ENCODE measurements around the gene DENND1B.
"Not testable (repeated sequence)": the region's sequence is repeated elsewhere in the genome, so short reads cannot be mapped to it uniquely, and the experiment has no call there.

Gene DENND1B

DNA sequence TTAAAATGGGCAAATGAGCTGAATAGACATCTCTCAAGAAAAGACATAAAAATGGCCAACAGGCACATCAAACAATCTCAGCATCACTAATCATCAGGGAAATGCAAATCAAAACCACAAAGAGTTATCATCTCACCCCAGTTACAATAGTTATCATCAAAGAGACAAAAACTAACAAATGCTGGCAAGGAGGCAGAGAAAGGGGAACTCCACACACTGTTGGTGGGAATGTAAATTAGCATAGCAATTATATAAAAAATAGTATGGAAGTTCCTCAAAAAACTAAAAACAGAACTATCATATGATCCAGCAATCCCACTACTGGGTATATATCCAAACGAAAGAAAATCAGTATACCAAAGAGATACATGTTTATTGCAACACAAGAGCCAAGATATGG is 68.7 kb downstream of the DENND1B start:
- Histone ChIP-seq H3K4me2 (peak overlapping the region in 2 of 11 experiments; percentile 7 to 45; a peak in 3 of 22 replicates), H3K27me3 (no peaks in the 10 kb centered on the region), H3K9ac (no peak overlapping the region), H3K4me3 (no peak overlapping the region), H4K20me1 (no peaks in the 10 kb centered on the region; a peak in 1 of 22 replicates), H3K4me1 (peaks cover 0 to 14% (median 0%) of the 10 kb centered on the region in 10 experiments; a peak in 5 of 20 replicates), H3K9me3 (replicated peaks in 1 of 11) (no peaks in the 10 kb centered on the region), H3K36me3 (no peaks in the 10 kb centered on the region), H3K27ac (peak overlapping the region in 1 of 11 experiments; percentile 15; a peak in 1 of 22 replicates)
- no peak for TF ChIP-seq Cebpa-rat (IDR thresholded peaks at IDR 0.05)

DNA sequence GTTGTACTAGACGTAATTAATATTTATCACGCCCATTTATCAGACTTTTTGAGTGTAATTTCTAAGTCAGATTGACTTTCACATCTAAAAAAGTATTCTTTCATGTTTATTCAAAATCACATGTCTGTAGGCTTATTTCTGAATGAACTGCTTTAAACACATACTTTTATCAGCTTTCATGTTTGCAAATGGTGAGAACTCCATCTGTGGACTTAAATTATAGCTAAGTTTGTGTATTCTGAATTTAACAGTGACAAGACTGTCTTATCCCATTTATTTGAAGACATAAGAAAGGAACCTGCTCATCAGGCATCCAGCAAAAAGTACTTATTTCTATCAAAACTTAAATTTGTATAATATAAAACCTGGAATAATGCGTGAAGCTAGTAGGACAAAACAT is 69.3 kb downstream of the DENND1B start:
- H3K4me2 ChIP-seq: peak overlapping the region in 2 of 11 experiments; percentile 7 to 45; a peak in 3 of 22 replicates
- no peak overlapping the region for H3K4me3 ChIP-seq
- peaks cover 0 to 5% (median 0%) of the 10 kb centered on the region in 11 experiments; a peak in 6 of 22 replicates for H3K9me3 ChIP-seq (replicated peaks in 1 of 11)
- H3K4me1 ChIP-seq: peaks cover 0 to 14% (median 0%) of the 10 kb centered on the region in 10 experiments; a peak in 5 of 20 replicates
- TF ChIP-seq Cebpa-rat (IDR thresholded peaks at IDR 0.05): no peak
- no peaks in the 10 kb centered on the region; a peak in 1 of 22 replicates for H4K20me1 ChIP-seq
- H3K9ac ChIP-seq: no peak overlapping the region
- no peaks in the 10 kb centered on the region for H3K27me3 ChIP-seq
- H3K36me3 ChIP-seq: no peaks in the 10 kb centered on the region
- peak overlapping the region in 1 of 11 experiments; percentile 15; a peak in 1 of 22 replicates for H3K27ac ChIP-seq

DNA sequence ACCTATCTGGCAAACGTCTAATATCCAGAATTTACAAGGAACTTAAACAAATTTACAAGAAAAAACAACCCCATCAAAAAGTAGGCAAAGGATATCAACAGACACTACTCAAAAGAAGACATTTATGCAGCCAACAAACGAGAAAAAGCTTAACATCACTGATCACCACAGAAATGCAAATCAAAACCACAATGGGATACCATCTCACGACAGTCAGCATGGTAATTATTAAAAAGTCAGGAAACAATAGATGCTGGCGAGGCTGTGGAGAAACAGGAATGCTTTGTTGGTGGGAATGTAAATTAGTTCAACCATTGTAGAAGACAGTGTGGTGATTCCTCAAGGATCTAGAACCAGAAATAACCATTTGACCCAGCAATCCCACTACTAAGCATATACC is 74.6 kb downstream of the DENND1B start:
- H3K27ac ChIP-seq; H3K9me3 ChIP-seq (replicated peaks in 1 of 11); H3K27me3 ChIP-seq; H3K4me3 ChIP-seq; H3K9ac ChIP-seq; H3K4me2 ChIP-seq; H3K4me1 ChIP-seq; H4K20me1 ChIP-seq; H3K36me3 ChIP-seq: not testable (repeated sequence)

DNA sequence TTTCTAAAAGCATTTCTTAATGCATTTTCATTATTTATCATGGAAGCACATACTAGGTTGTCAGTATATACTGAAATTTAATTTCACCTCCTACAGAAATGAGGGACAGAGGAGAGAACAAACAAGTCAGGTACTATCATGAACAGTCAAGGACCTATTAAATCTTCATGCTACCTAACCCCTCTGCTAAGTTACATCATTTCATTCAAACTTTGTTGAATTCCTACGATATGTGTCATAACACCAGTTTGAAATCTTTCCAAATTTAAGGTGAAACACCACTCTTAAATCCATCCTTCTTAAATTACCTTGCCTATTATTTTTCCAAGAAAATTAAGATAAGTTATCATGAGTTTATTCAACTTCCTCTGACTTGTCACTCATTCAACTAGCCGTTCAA is 78.9 kb downstream of the DENND1B start:
- Histone ChIP-seq H3K27me3 (no peaks in the 10 kb centered on the region), H3K27ac (no peak overlapping the region), H3K4me2 (no peak overlapping the region), H3K9ac (no peak overlapping the region), H4K20me1 (no peaks in the 10 kb centered on the region), H3K4me1 (peaks cover 0 to 6% (median 0%) of the 10 kb centered on the region in 10 experiments; a peak in 1 of 20 replicates), H3K4me3 (no peak overlapping the region), H3K9me3 (replicated peaks in 1 of 11) (peaks cover 0 to 8% (median 0%) of the 10 kb centered on the region in 11 experiments; a peak in 6 of 22 replicates), H3K36me3 (no peaks in the 10 kb centered on the region)
- no peak for TF ChIP-seq Cebpa-rat (IDR thresholded peaks at IDR 0.05)

DNA sequence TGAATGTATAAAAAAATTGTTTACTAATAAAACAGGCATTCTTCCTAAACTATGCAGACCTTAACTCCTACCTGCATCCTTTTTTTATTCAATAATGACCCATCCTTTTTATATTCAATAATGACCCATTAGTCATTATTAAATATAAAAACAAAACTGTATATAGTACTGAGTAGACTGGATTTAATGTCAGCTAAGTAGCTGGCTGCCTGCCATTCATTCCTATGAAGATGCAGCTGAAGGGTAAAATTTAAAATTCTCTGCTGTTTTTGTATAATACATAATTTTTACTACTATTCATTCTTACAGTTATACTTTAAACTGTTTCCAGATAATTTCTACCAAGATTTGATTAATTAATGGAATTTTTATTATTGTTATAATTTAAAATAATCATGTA is 79.3 kb downstream of the DENND1B start:
- Histone ChIP-seq H3K4me1 (peaks cover 0 to 6% (median 0%) of the 10 kb centered on the region in 10 experiments; a peak in 1 of 20 replicates), H3K36me3 (no peaks in the 10 kb centered on the region), H4K20me1 (no peaks in the 10 kb centered on the region), H3K27ac (no peak overlapping the region), H3K4me2 (no peak overlapping the region), H3K4me3 (no peak overlapping the region), H3K9ac (no peak overlapping the region), H3K9me3 (replicated peaks in 1 of 11) (peaks cover 0 to 4% (median 0%) of the 10 kb centered on the region in 11 experiments; a peak in 6 of 22 replicates), H3K27me3 (no peaks in the 10 kb centered on the region)
- TF ChIP-seq Cebpa-rat (IDR thresholded peaks at IDR 0.05): no peak

DNA sequence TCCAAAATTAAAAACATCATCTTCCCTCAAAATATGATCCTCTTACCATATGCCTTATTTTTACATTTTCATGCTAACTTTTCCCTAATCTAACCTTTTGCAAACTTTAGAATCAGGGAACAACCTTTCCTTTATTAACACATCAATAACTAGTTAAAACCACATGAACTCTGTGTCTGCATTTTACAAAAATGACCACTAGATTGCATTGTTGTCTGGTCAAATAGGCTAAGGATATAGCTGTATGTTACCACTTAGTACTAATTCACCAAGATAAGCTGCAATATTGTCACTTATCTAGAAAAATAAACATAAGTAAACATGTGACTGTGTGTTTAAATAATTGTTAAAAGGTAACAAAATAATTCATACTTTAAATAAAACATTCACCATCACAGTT is 82.3 kb downstream of the DENND1B start:
- Histone ChIP-seq H3K27me3 (no peaks in the 10 kb centered on the region), H3K9ac (no peak overlapping the region), H3K9me3 (replicated peaks in 1 of 11) (peaks cover 9 to 21% (median 16%) of the 10 kb centered on the region in 11 experiments; a peak in 20 of 22 replicates), H3K4me3 (no peak overlapping the region), H3K4me2 (no peak overlapping the region), H4K20me1 (no peaks in the 10 kb centered on the region), H3K27ac (no peak overlapping the region), H3K4me1 (no peaks in the 10 kb centered on the region), H3K36me3 (peaks cover 0 to 11% (median 0%) of the 10 kb centered on the region in 11 experiments; a peak in 3 of 22 replicates)
- TF ChIP-seq Cebpa-rat (IDR thresholded peaks at IDR 0.05): no peak

DNA sequence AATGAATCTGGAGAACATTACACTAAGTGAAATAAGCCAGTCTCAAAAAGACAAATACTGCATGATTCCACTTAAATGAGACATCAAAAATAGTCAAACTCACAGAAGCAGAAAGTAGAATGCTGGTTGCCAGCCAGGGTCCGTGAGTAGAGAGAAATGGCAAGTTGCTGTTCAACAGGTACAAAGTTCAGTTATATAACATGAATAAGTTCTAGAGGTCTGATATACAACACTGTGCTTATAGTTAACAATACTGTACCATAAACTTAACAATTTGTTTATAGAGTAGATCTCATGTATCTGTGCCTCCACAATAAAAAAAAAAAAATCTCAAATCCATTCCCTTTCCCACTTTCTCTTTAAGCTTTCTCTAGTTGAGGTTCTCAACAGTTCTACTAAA is 83.5 kb downstream of the DENND1B start:
- H3K36me3 ChIP-seq: peaks cover 0 to 11% (median 0%) of the 10 kb centered on the region in 11 experiments; a peak in 3 of 22 replicates
- H3K4me3 ChIP-seq: no peak overlapping the region
- H3K9me3 ChIP-seq (replicated peaks in 1 of 11): peaks cover 9 to 22% (median 16%) of the 10 kb centered on the region in 11 experiments; a peak in 20 of 22 replicates
- H3K9ac ChIP-seq: no peak overlapping the region
- no peak overlapping the region for H3K27ac ChIP-seq
- H4K20me1 ChIP-seq: no peaks in the 10 kb centered on the region
- no peak for TF ChIP-seq Cebpa-rat (IDR thresholded peaks at IDR 0.05)
- no peaks in the 10 kb centered on the region for H3K27me3 ChIP-seq
- no peak overlapping the region for H3K4me2 ChIP-seq
- no peaks in the 10 kb centered on the region for H3K4me1 ChIP-seq

DNA sequence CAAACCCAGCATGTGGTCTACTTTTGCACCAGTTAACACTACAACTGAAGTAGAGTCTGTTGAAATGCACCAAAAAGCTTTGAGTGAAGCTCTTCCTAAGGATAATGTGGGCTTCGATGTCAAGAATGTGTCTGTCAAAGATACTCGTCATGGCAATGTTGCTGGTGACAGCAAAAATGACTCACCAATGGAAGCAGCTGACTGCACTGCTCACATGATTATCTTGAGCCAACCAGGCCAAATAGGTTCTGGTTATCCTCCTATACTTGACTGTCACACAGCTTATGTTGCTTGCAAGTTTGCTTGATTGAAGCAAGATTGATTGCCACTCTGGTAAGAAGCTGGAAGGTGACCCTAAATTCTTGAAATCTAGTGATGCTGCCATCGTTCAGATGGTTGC is 85.2 kb downstream of the DENND1B start:
- Histone ChIP-seq H3K9me3 (replicated peaks in 1 of 11) (peaks cover 9 to 22% (median 16%) of the 10 kb centered on the region in 11 experiments; a peak in 20 of 22 replicates), H4K20me1 (no peaks in the 10 kb centered on the region), H3K9ac (no peak overlapping the region), H3K4me1 (no peaks in the 10 kb centered on the region), H3K36me3 (peaks cover 0 to 11% (median 0%) of the 10 kb centered on the region in 11 experiments; a peak in 3 of 22 replicates), H3K4me3 (no peak overlapping the region), H3K4me2 (no peak overlapping the region), H3K27me3 (no peaks in the 10 kb centered on the region), H3K27ac (no peak overlapping the region)
- no peak for TF ChIP-seq Cebpa-rat (IDR thresholded peaks at IDR 0.05)

DNA sequence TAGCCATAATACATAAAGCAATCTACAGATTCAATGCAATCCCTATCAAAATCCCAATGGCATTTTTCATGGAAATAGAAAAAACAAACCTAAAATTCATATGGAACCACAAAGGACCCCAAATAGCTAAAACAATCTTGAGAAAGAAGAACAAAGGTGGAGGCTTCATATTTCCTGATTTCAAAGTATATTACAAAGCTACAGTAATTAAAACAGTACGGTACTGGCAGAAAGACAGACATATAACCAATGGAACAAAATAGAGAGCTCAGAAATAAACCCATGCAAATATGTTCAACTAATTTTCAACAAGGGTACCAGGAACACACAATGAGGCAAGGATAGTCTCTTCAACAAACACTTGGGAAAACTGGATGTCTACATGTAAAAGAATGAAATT is 87.0 kb downstream of the DENND1B start:
- no peak overlapping the region for H3K4me3 ChIP-seq
- no peak for TF ChIP-seq Cebpa-rat (IDR thresholded peaks at IDR 0.05)
- H3K4me1 ChIP-seq: no peaks in the 10 kb centered on the region
- no peaks in the 10 kb centered on the region for H4K20me1 ChIP-seq
- no peak overlapping the region for H3K9ac ChIP-seq
- H3K27me3 ChIP-seq: no peaks in the 10 kb centered on the region
- H3K36me3 ChIP-seq: peaks cover 0 to 11% (median 0%) of the 10 kb centered on the region in 11 experiments; a peak in 3 of 22 replicates
- H3K27ac ChIP-seq: no peak overlapping the region
- peaks cover 9 to 22% (median 16%) of the 10 kb centered on the region in 11 experiments; a peak in 20 of 22 replicates for H3K9me3 ChIP-seq (replicated peaks in 1 of 11)
- H3K4me2 ChIP-seq: no peak overlapping the region
